Measurements from ENCODE around the gene BRIP1.
"Not testable (repeated sequence)": the region's sequence is repeated elsewhere in the genome, so short reads cannot be mapped to it uniquely, and the experiment has no call there.

The BRIP1 gene

GRCh38 chr17:61727798-61728197, 135.5 kb downstream of the BRIP1 start:
- DNase-seq (ENCODE audit: low spot score) = not testable (repeated sequence)

GRCh38 chr17:61726977-61727376, 136.4 kb downstream of the BRIP1 start:
- DNase-seq (ENCODE audit: low spot score) = no peak

GRCh38 chr17:61724777-61725176, 138.6 kb downstream of the BRIP1 start:
- DNase-seq (ENCODE audit: low spot score) = no peak

- DNase-seq (ENCODE audit: low spot score) = no peak
Measured at GRCh38 chr17:61723914-61724313, 139.4 kb downstream of the BRIP1 start.

GRCh38 chr17:61723183-61723582, 140.1 kb downstream of the BRIP1 start:
- DNase-seq (ENCODE audit: low spot score) = no peak

- DNase-seq (ENCODE audit: low spot score) = no peak
Measured at GRCh38 chr17:61722398-61722797, 140.9 kb downstream of the BRIP1 start.

- DNase-seq (ENCODE audit: low spot score) = no peak
Measured at GRCh38 chr17:61720016-61720795, 143.1 kb downstream of the BRIP1 start.

GRCh38 chr17:61719220-61719619, 144.1 kb downstream of the BRIP1 start:
- DNase-seq (ENCODE audit: low spot score) = not testable (repeated sequence)

GRCh38 chr17:61718022-61718421, 145.3 kb downstream of the BRIP1 start:
- no peak for DNase-seq (ENCODE audit: low spot score)

- no peak for DNase-seq (ENCODE audit: low spot score)
Measured at GRCh38 chr17:61717352-61717751, 146.0 kb downstream of the BRIP1 start.

- DNase-seq (ENCODE audit: low spot score) = no peak
Measured at GRCh38 chr17:61716225-61716829, 147.0 kb downstream of the BRIP1 start.

GRCh38 chr17:61715348-61715747, 148.0 kb downstream of the BRIP1 start:
- no peak for DNase-seq (ENCODE audit: low spot score)

- no peak for DNase-seq (ENCODE audit: low spot score)
Measured at GRCh38 chr17:61714300-61714699, 149.0 kb downstream of the BRIP1 start.

- DNase-seq (ENCODE audit: low spot score) = no peak
Measured at GRCh38 chr17:61713035-61713434, 150.3 kb downstream of the BRIP1 start.

GRCh38 chr17:61710546-61710945, 152.8 kb downstream of the BRIP1 start:
- DNase-seq (ENCODE audit: low spot score) = no peak

GRCh38 chr17:61709567-61709966, 153.8 kb downstream of the BRIP1 start:
- no peak for DNase-seq (ENCODE audit: low spot score)

- no peak for DNase-seq (ENCODE audit: low spot score)
Measured at GRCh38 chr17:61704935-61705449, 158.3 kb downstream of the BRIP1 start.

GRCh38 chr17:61702450-61702849, 160.9 kb downstream of the BRIP1 start:
- DNase-seq (ENCODE audit: low spot score) = no peak

- DNase-seq (ENCODE audit: low spot score) = no peak
Measured at GRCh38 chr17:61701978-61702377, 161.3 kb downstream of the BRIP1 start.

- no peak for DNase-seq (ENCODE audit: low spot score)
Measured at GRCh38 chr17:61701334-61701733, 162.0 kb downstream of the BRIP1 start.

- DNase-seq (ENCODE audit: low spot score) = no peak
Measured at GRCh38 chr17:61700252-61700651, 163.1 kb downstream of the BRIP1 start.

- no peak for DNase-seq (ENCODE audit: low spot score)
Measured at GRCh38 chr17:61699694-61700093, 163.6 kb downstream of the BRIP1 start.

GRCh38 chr17:61699032-61699431, 164.3 kb downstream of the BRIP1 start:
- DNase-seq (ENCODE audit: low spot score) = no peak

- no peak for DNase-seq (ENCODE audit: low spot score)
Measured at GRCh38 chr17:61698244-61698643, 165.1 kb downstream of the BRIP1 start.

Data from GM03348 (cell line).